WTC11 (cell line): ENCODE data around the gene IPO9. TPM values are rescaled to one million over a fixed set of nuclear protein-coding genes. Genes with fewer than 3 reads are reported as not detected.

Experiments used
- ATAC-seq: fragments of 200-7000 bp; cut with Tn5 transposase; 2 replicates; pipeline ENCODE4 v1.10.0; 2021; ENCODE audit warnings: mild to moderate bottlenecking, moderate library complexity
- CTCF ChIA-PET: fragments of 300-600 bp; sonication (Branson Sonifier 250); formaldehyde crosslinking; loops from one replicate; lab custom pipeline; 2021; ENCODE audit warnings: antibody characterized with exemption; lab: Charles Lee
- POLR2A ChIA-PET: fragments of 350-600 bp; sonication (Branson Sonifier 250); formaldehyde crosslinking; loops from one replicate; lab custom pipeline; 2021; ENCODE audit warnings: antibody characterized with exemption; lab: Charles Lee
- DNase-seq: peaks from one replicate; pipeline ENCODE4 v3.0.0; 2021; ENCODE audit warnings: low spot score
- H3K27ac Mint-ChIP-seq: 2 replicates; pipeline ENCODE4 v1.8.0; 2021; ENCODE audit warnings: mixed read lengths
- H3K27me3 Mint-ChIP-seq: 2 replicates; pipeline ENCODE4 v1.8.0; 2021; ENCODE audit warnings: low read depth, mild to moderate bottlenecking, moderate library complexity, mixed read lengths
- H3K36me3 Mint-ChIP-seq: 2 replicates; pipeline ENCODE4 v1.8.0; 2021; ENCODE audit warnings: mixed read lengths
- H3K4me1 Mint-ChIP-seq: 2 replicates; pipeline ENCODE4 v1.8.0; 2022; ENCODE audit warnings: mixed read lengths
- H3K4me3 Mint-ChIP-seq: 2 replicates; pipeline ENCODE4 v1.8.0; 2021; ENCODE audit warnings: mild to moderate bottlenecking, moderate library complexity, mixed read lengths
- H3K9me3 Mint-ChIP-seq: 2 replicates; pipeline ENCODE4 v1.8.0; 2021; ENCODE audit warnings: mixed read lengths
- ATF1 ChIP-seq: sonication (generic); formaldehyde crosslinking; IDR thresholded peaks from 2 replicates; pipeline ENCODE4 v1.8.1; 2023; ENCODE audit warnings: mild to moderate bottlenecking, moderate library complexity, missing genetic modification reagents
- CREM ChIP-seq: sonication (generic); formaldehyde crosslinking; IDR thresholded peaks from 2 replicates; pipeline ENCODE4 v1.8.1; 2022; ENCODE audit warnings: mild to moderate bottlenecking, missing genetic modification reagents, moderate library complexity
- E2F1 ChIP-seq: sonication (generic); formaldehyde crosslinking; IDR thresholded peaks from 2 replicates; pipeline ENCODE4 v1.8.0; 2022; ENCODE audit warnings: mild to moderate bottlenecking, missing genetic modification reagents
- HMGA2 ChIP-seq: fragments of 250-450 bp; sonication (Bioruptor Pico); IDR thresholded peaks from 2 replicates; pipeline ENCODE4 v1.4.0; 2021; ENCODE audit warnings: mild to moderate bottlenecking, moderate library complexity
- IRF2 ChIP-seq: sonication (generic); formaldehyde crosslinking; IDR thresholded peaks from 2 replicates; pipeline ENCODE4 v1.8.0; 2022; ENCODE audit warnings: low read depth, missing genetic modification reagents, borderline replicate concordance
- MYBL2 ChIP-seq: sonication (generic); formaldehyde crosslinking; IDR thresholded peaks from 2 replicates; pipeline ENCODE4 v1.8.1; 2023; ENCODE audit warnings: mild to moderate bottlenecking, moderate library complexity, missing genetic modification reagents
- NFE2L1 ChIP-seq: sonication (generic); formaldehyde crosslinking; IDR thresholded peaks from 2 replicates; pipeline ENCODE4 v1.8.1; 2023; ENCODE audit warnings: missing genetic modification reagents
- PRDM15 ChIP-seq: sonication (generic); formaldehyde crosslinking; IDR thresholded peaks from 2 replicates; pipeline ENCODE4 v1.8.0; 2022; ENCODE audit warnings: missing genetic modification reagents
- PREB ChIP-seq: sonication (generic); formaldehyde crosslinking; IDR thresholded peaks from 2 replicates; pipeline ENCODE4 v1.8.1; 2022; ENCODE audit warnings: mild to moderate bottlenecking, missing genetic modification reagents, moderate library complexity, borderline replicate concordance
- SMAD3 ChIP-seq: sonication (generic); formaldehyde crosslinking; IDR thresholded peaks from 2 replicates; pipeline ENCODE4 v1.8.0; 2022; ENCODE audit warnings: missing genetic modification reagents, mild to moderate bottlenecking, borderline replicate concordance
- SMAD4 ChIP-seq: sonication (generic); formaldehyde crosslinking; IDR thresholded peaks from 2 replicates; pipeline ENCODE4 v1.8.0; 2022; ENCODE audit warnings: mild to moderate bottlenecking, missing genetic modification reagents
- SOX15 ChIP-seq: fragments of 250-450 bp; sonication (Bioruptor Pico); IDR thresholded peaks from 2 replicates; pipeline ENCODE4 v1.9.0; 2021; ENCODE audit warnings: mild to moderate bottlenecking
- TCF7 ChIP-seq: sonication (generic); formaldehyde crosslinking; IDR thresholded peaks from 2 replicates; pipeline ENCODE4 v1.8.0; 2022; ENCODE audit warnings: mild to moderate bottlenecking, low read depth, missing genetic modification reagents, moderate library complexity
- USF2 ChIP-seq: sonication (generic); formaldehyde crosslinking; IDR thresholded peaks from 2 replicates; pipeline ENCODE4 v1.8.1; 2023; ENCODE audit warnings: mild to moderate bottlenecking, missing genetic modification reagents, moderate library complexity
- ZBTB21 ChIP-seq: sonication (generic); formaldehyde crosslinking; IDR thresholded peaks from 2 replicates; pipeline ENCODE4 v1.8.1; 2023; ENCODE audit warnings: mild to moderate bottlenecking, missing genetic modification reagents, borderline replicate concordance
- ZNF263 ChIP-seq: sonication (generic); formaldehyde crosslinking; IDR thresholded peaks from 2 replicates; pipeline ENCODE4 v1.8.1; 2022; ENCODE audit warnings: low read depth, mild to moderate bottlenecking, moderate library complexity, missing genetic modification reagents
- ZNF416 ChIP-seq: fragments of 250-450 bp; sonication (Bioruptor Pico); IDR thresholded peaks from 2 replicates; pipeline ENCODE4 v1.9.0; 2021; ENCODE audit warnings: mild to moderate bottlenecking, inconsistent platforms
- total RNA-seq: library from RNA; stranded (reverse); gene quantifications from 3 replicates; pipeline ENCODE4 v1.2.3, GENCODE V29; 2021
- TF ChIP-seq, protein P1 (sequence below): sonication (generic); formaldehyde crosslinking; IDR thresholded peaks from 2 replicates; pipeline ENCODE4 v1.8.0; 2023; ENCODE audit warnings: missing genetic modification reagents
- TF ChIP-seq, protein P2 (sequence below): fragments of 250-450 bp; sonication (Bioruptor Pico); IDR thresholded peaks from 2 replicates; pipeline ENCODE4 v1.9.0; 2021; ENCODE audit warnings: mild to moderate bottlenecking, borderline replicate concordance

Gene IPO9
- total RNA-seq, 1 experiment from 2014 or later, result 97.2 TPM

- peaks cover 15% of the 10 kb centered on the region for H3K36me3 Mint-ChIP-seq
- no peaks in the 10 kb centered on the region for H3K9me3 Mint-ChIP-seq
- ATAC-seq (no peak), DNase-seq (no peak)
- no peak overlapping the region; the same call in 1 of the 2 replicates for H3K27ac Mint-ChIP-seq
- ChIA-PET POLR2A (no interaction called here), CTCF (interaction anchor here (0.6 to 5.6 kb wide), 3 partner anchors 11 to 392 kb away, joined by 3 to 29 read pairs (median 11); partner anchors contain the start of gene IPO9)
- H3K27me3 Mint-ChIP-seq, result no peaks in the 10 kb centered on the region
- no peak for TF ChIP-seq CREM (CRISPR knock-in tag)
- no peak for TF ChIP-seq PREB (CRISPR knock-in tag)
- TF ChIP-seq MYBL2 (CRISPR knock-in tag), result no peak
- peaks cover 29% of the 10 kb centered on the region for H3K4me1 Mint-ChIP-seq
- no peak overlapping the region for H3K4me3 Mint-ChIP-seq
Observed at GRCh38 chr1:201840055-201840454, 11.1 kb downstream of the IPO9 start.

DNA sequence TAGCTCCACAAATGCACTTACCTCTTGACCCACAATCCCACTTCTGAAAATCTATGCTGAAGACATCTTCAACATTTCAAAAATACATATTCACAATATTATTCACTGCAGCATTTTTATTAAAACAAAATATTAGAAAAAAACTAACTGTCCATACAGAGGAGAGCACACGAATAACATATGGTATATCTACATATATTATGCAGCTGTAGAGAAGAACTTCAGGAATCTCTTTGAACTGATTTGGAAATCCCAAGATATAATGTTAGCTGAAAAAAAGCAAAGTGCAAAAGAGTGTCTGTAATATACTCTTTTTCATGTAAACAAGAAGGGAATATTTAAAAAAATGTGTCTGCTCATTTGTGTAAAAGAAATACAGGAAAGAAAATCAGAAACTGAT is 11.5 kb downstream of the IPO9 start:
- DNase-seq (no peak), ATAC-seq (no peak)
- Mint-ChIP-seq H3K36me3 (peaks cover 15% of the 10 kb centered on the region), H3K4me3 (no peak overlapping the region), H3K4me1 (peaks cover 29% of the 10 kb centered on the region)
- TF ChIP-seq, protein P1, sequence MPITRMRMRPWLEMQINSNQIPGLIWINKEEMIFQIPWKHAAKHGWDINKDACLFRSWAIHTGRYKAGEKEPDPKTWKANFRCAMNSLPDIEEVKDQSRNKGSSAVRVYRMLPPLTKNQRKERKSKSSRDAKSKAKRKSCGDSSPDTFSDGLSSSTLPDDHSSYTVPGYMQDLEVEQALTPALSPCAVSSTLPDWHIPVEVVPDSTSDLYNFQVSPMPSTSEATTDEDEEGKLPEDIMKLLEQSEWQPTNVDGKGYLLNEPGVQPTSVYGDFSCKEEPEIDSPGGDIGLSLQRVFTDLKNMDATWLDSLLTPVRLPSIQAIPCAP, result no peak
- TF ChIP-seq TCF7 (CRISPR knock-in tag) (no peak), ZBTB21 (CRISPR knock-in tag) (no peak), USF2 (no peak), SMAD4 (CRISPR knock-in tag) (no peak)
- TF ChIP-seq, all 79 proteins: peak for 0
- no peaks in the 10 kb centered on the region for H3K27me3 Mint-ChIP-seq
- ChIA-PET POLR2A (no interaction called here), CTCF (interaction anchor here (0.6 to 5.6 kb wide), 4 partner anchors 11 to 392 kb away, joined by 3 to 29 read pairs (median 8); partner anchors contain the start of gene IPO9)
- H3K9me3 Mint-ChIP-seq, result no peaks in the 10 kb centered on the region
- H3K27ac Mint-ChIP-seq, result no peak overlapping the region

GRCh38 chr1:201841265-201841912 is 12.4 kb downstream of the IPO9 start:
- no peak for ATAC-seq
- Mint-ChIP-seq H3K27ac (no peak overlapping the region), H3K36me3 (peaks cover 15% of the 10 kb centered on the region), H3K4me3 (no peak overlapping the region), H3K4me1 (peaks cover 29% of the 10 kb centered on the region)
- CTCF ChIA-PET, result interaction anchor here (0.9 to 5.6 kb wide), 4 partner anchors 12 to 329 kb away, joined by 3 to 29 read pairs (median 8); partner anchors contain the start of gene IPO9
- TF ChIP-seq ZNF263 (no peak), E2F1 (no peak), ZNF416 (CRISPR knock-in tag) (no peak), SMAD3 (CRISPR knock-in tag) (no peak), NFE2L1 (no peak), HMGA2 (CRISPR knock-in tag) (no peak), SOX15 (CRISPR knock-in tag) (no peak), PRDM15 (CRISPR knock-in tag) (no peak), IRF2 (no peak), ATF1 (CRISPR knock-in tag) (no peak)
- TF ChIP-seq, protein P2, sequence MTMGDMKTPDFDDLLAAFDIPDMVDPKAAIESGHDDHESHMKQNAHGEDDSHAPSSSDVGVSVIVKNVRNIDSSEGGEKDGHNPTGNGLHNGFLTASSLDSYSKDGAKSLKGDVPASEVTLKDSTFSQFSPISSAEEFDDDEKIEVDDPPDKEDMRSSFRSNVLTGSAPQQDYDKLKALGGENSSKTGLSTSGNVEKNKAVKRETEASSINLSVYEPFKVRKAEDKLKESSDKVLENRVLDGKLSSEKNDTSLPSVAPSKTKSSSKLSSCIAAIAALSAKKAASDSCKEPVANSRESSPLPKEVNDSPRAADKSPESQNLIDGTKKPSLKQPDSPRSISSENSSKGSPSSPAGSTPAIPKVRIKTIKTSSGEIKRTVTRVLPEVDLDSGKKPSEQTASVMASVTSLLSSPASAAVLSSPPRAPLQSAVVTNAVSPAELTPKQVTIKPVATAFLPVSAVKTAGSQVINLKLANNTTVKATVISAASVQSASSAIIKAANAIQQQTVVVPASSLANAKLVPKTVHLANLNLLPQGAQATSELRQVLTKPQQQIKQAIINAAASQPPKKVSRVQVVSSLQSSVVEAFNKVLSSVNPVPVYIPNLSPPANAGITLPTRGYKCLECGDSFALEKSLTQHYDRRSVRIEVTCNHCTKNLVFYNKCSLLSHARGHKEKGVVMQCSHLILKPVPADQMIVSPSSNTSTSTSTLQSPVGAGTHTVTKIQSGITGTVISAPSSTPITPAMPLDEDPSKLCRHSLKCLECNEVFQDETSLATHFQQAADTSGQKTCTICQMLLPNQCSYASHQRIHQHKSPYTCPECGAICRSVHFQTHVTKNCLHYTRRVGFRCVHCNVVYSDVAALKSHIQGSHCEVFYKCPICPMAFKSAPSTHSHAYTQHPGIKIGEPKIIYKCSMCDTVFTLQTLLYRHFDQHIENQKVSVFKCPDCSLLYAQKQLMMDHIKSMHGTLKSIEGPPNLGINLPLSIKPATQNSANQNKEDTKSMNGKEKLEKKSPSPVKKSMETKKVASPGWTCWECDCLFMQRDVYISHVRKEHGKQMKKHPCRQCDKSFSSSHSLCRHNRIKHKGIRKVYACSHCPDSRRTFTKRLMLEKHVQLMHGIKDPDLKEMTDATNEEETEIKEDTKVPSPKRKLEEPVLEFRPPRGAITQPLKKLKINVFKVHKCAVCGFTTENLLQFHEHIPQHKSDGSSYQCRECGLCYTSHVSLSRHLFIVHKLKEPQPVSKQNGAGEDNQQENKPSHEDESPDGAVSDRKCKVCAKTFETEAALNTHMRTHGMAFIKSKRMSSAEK (CRISPR knock-in tag), result no peak
- TF ChIP-seq, all 79 proteins: peak for 0
- H3K27me3 Mint-ChIP-seq, result no peaks in the 10 kb centered on the region
- POLR2A ChIA-PET, result no interaction called here
- H3K9me3 Mint-ChIP-seq, result no peaks in the 10 kb centered on the region
- no peak for DNase-seq
